GM12878 (cell line): ENCODE measurements around the gene PTGS1. TPM values are rescaled to one million over a fixed set of nuclear protein-coding genes. Genes with fewer than 3 reads are reported as not detected.
"Not testable (repeated sequence)": the region's sequence is repeated elsewhere in the genome, so short reads cannot be mapped to it uniquely, and the experiment has no call there.

Experiments used
- ATAC-seq: fragments of 200-7000 bp; cut with Tn5 transposase; 3 replicates; pipeline ENCODE4 v1.9.1; 2020; ENCODE audit warnings: mild to moderate bottlenecking, moderate library complexity
- BruUV-seq: library from RNA; stranded (reverse); fragments of 400-500 nt; replicated peaks from 2 replicates; lab custom pipeline; 2021; lab: Mats Ljungman, UMichigan
- CTCF ChIA-PET: fragments of 300-600 bp; sonication (Branson Sonifier 250); formaldehyde crosslinking; extraction: SDS; loops from one replicate; lab custom pipeline; 2021; ENCODE audit warnings: inconsistent platforms; lab: Yijun Ruan, JAX
- POLR2A ChIA-PET: fragments of 350-600 bp; formaldehyde crosslinking; extraction: SDS; loops from one replicate; lab custom pipeline; 2021; ENCODE audit warnings: inconsistent platforms; lab: Charles Lee
- RAD21 ChIA-PET: fragments of 300-600 bp; sonication (Branson Sonifier 250); formaldehyde crosslinking; loops from one replicate; lab custom pipeline; 2023; ENCODE audit warnings: antibody characterized with exemption; ENCODE audit not compliant: unreplicated experiment; lab: Charles Lee
- SMC1A ChIA-PET: fragments of 300-600 bp; sonication (Branson Sonifier 250); formaldehyde crosslinking; loops from one replicate; lab custom pipeline; 2023; ENCODE audit not compliant: unreplicated experiment, uncharacterized antibody; lab: Charles Lee
- DNase-seq: peaks from one replicate; pipeline ENCODE4 v3.0.0-alpha.2; 2011; ENCODE audit warnings: low read depth, low spot score
- FAIRE-seq: peaks from 3 replicates; lab custom pipeline; 2011; peaks lifted over from hg19 to GRCh38; lab: Jason Lieb, UNC
- H2AFZ ChIP-seq: 2 replicates; pipeline ENCODE4 v1.6.0; 2011; ENCODE audit warnings: low read depth, low read length, control low read depth; ENCODE audit not compliant: control insufficient read depth
- H3K27ac ChIP-seq: 2 replicates; pipeline ENCODE4 v1.5.1; 2011; ENCODE audit warnings: control low read depth; ENCODE audit not compliant: control insufficient read depth, insufficient read depth
- H3K27me3 ChIP-seq, 2 experiments: replicated peaks in 1 of 2; 2 replicates each; pipeline versions ENCODE4 v1.6.0 to v1.6.1; 2011; ENCODE audit warnings: low read length in 1 of 2; ENCODE audit not compliant: control insufficient read depth in 2 of 2, insufficient read depth in 2 of 2
- H3K36me3 ChIP-seq, 2 experiments: 2 replicates each; pipeline ENCODE4 v1.5.1; 2011; ENCODE audit warnings: low read length in 1 of 2; ENCODE audit not compliant: control insufficient read depth in 2 of 2, insufficient read depth in 2 of 2
- H3K4me1 ChIP-seq: 2 replicates; pipeline ENCODE4 v1.6.1; 2011; ENCODE audit warnings: mild to moderate bottlenecking, low read length, moderate library complexity, mixed read lengths; ENCODE audit not compliant: control insufficient read depth, insufficient read depth
- H3K4me2 ChIP-seq: 2 replicates; pipeline ENCODE4 v1.6.0; 2011; ENCODE audit warnings: control low read depth; ENCODE audit not compliant: control insufficient read depth, insufficient read depth
- H3K4me3 ChIP-seq: fragments of 200-600 bp; sonication (generic); 2 replicates; pipeline ENCODE4 v1.5.1; 2016
- H3K79me2 ChIP-seq: 2 replicates; pipeline ENCODE4 v1.6.0; 2011; ENCODE audit warnings: low read length; ENCODE audit not compliant: control insufficient read depth, insufficient read depth
- H3K9ac ChIP-seq: 2 replicates; pipeline ENCODE4 v1.8.0; 2011; ENCODE audit warnings: low read length, control low read depth, mixed read lengths; ENCODE audit not compliant: control insufficient read depth, insufficient read depth
- H3K9me3 ChIP-seq: replicated peaks from 3 replicates; pipeline ENCODE4 v1.5.1; 2011; ENCODE audit warnings: mild to moderate bottlenecking, low read length; ENCODE audit not compliant: control insufficient read depth, insufficient read depth
- H4K20me1 ChIP-seq: 2 replicates; pipeline ENCODE4 v1.6.0; 2011; ENCODE audit not compliant: control insufficient read depth, insufficient read depth
- GATAD2B ChIP-seq: fragments of 450-650 bp; conservative IDR thresholded peaks from 2 replicates; pipeline ENCODE4 v1.6.1; 2017; ENCODE audit warnings: low read depth, mild to moderate bottlenecking, moderate library complexity
- NFYA ChIP-seq: IDR thresholded peaks from 2 replicates; pipeline ENCODE4 v1.6.1; 2011; ENCODE audit warnings: low read depth, mild to moderate bottlenecking, low read length, improper control_type of control experiment, borderline replicate concordance
- NFYB ChIP-seq: IDR thresholded peaks from 2 replicates; pipeline ENCODE4 v1.6.1; 2011; ENCODE audit warnings: low read depth, mild to moderate bottlenecking, low read length, improper control_type of control experiment, moderate library complexity; ENCODE audit not compliant: insufficient read depth
- REST ChIP-seq: IDR thresholded peaks from 2 replicates; pipeline ENCODE4 v1.6.1; 2012; ENCODE audit warnings: mild to moderate bottlenecking, low read depth, low read length
- SKIL ChIP-seq: fragments of 450-650 bp; IDR thresholded peaks from 2 replicates; pipeline ENCODE4 v1.6.1; 2017; ENCODE audit warnings: mild to moderate bottlenecking, low read depth, inconsistent platforms; ENCODE audit not compliant: poor library complexity, severe bottlenecking
- WGBS: methylation state at CpG from one replicate; pipeline ENCODE4 v1.1.6; 2016; ENCODE audit warnings: low lambda C conversion rate; ENCODE audit not compliant: insufficient replicate concordance, insufficient coverage; ENCODE audit errors: missing lambda C conversion rate; 5-methylcytosine and 5-hydroxymethylcytosine counted together
- in situ Hi-C: fragments of 300-500 bp; cut with MboI; formaldehyde crosslinking; loops from 9 replicates; pipeline ENCODE4 v1.14.3; 2018; ENCODE audit warnings: mixed read lengths
- intact Hi-C: fragments of 100-400 bp; cut with micrococcal nuclease; formaldehyde crosslinking; loops from one replicate; pipeline ENCODE4 v1.14.2; 2022; ENCODE audit not compliant: unreplicated experiment
- polyA plus RNA-seq, 11 experiments: library from polyadenylated mRNA; depleted of rRNA in 4 of 11; unstranded in 6 of 11; stranded (reverse) in 5 of 11; fragments of >200 nt; fragmentation: Nextera tagmentation in 4 of 11; fragmentation: Illumina TruSeq in 1 of 11; extraction: Ambion mirVana in 4 of 11; extraction: Trizol in 1 of 11; gene quantifications; 1 replicate in 1 of 11; 2 replicates in 10 of 11; pipeline versions ENCODE4 v1.2.1 to v1.2.3, GENCODE V29; 2011 to 2016; ENCODE audit warnings: inconsistent platforms in 2 of 11, missing spikeins in 2 of 11, low read depth in 1 of 11
- total RNA-seq, 4 experiments: library from RNA; depleted of rRNA in 3 of 4; stranded (reverse); fragments of >200 nt in 3 of 4; fragmentation: Illumina TruSeq in 1 of 4; extraction: Trizol in 1 of 4; gene quantifications; 2 replicates each; pipeline versions ENCODE4 v1.2.1 to v1.2.3, GENCODE V29; 2013 to 2021

PTGS1 gene
- total and polyA plus RNA-seq, 10 of the 15 experiments (the other 5 are each of a cell fraction or from before 2014, with no cell fraction given), result 0.16 to 2.8 (median 0.96) TPM

GRCh38 chr9:122405304-122406069, 34.7 kb downstream of the PTGS1 start:
- in situ Hi-C loops, BruUV-seq, SMC1A ChIA-PET: not testable (repeated sequence)

GRCh38 chr9:122406070-122406890, 35.5 kb downstream of the PTGS1 start:
- H4K20me1 ChIP-seq, result no peaks in the 10 kb centered on the region
- no peak overlapping the region for H3K9ac ChIP-seq
- no peak for DNase-seq
- no peak for FAIRE-seq
- RAD21 ChIA-PET, result no interaction called here
- TF ChIP-seq GATAD2B, result no peak
- TF ChIP-seq REST, result no peak
- TF ChIP-seq SKIL, result no peak
- TF ChIP-seq NFYA, result no peak
- TF ChIP-seq, all 136 proteins: peak for 0
- no peak overlapping the region for H2AFZ ChIP-seq
- intact Hi-C loops, result no loop called here
- no peaks in the 10 kb centered on the region for H3K79me2 ChIP-seq
- no peak overlapping the region for H3K4me2 ChIP-seq
- no peaks in the 10 kb centered on the region for H3K27me3 ChIP-seq
- ChIA-PET SMC1A (no interaction called here), POLR2A (no interaction called here), CTCF (interaction anchor here (0.8 kb wide), 1 partner anchor 50 kb away, joined by 3 read pairs; no protein-coding TSS in a partner anchor)
- H3K36me3 ChIP-seq, result no peaks in the 10 kb centered on the region
- H3K27ac ChIP-seq, result no peak overlapping the region
- H3K4me1 ChIP-seq, result no peaks in the 10 kb centered on the region
- 83% methylated on average over 54 of the region's 61 CpGs for WGBS
- no TSS peak for BruUV-seq
- in situ Hi-C loops, result no loop called here
- ATAC-seq, result no peak
- H3K9me3 ChIP-seq, result no peaks in the 10 kb centered on the region; the same call in 2 of the 3 replicates
- H3K4me3 ChIP-seq, result no peak overlapping the region

More at GRCh38 chr9:122405304-122406069, 34.7 kb downstream of the PTGS1 start:
- ATAC-seq, H3K27ac ChIP-seq, H3K4me3 ChIP-seq, H3K36me3 ChIP-seq, H3K4me1 ChIP-seq, H3K79me2 ChIP-seq, H4K20me1 ChIP-seq, H2AFZ ChIP-seq, H3K9ac ChIP-seq, intact Hi-C loops, POLR2A ChIA-PET, RAD21 ChIA-PET, FAIRE-seq, H3K27me3 ChIP-seq, DNase-seq, H3K9me3 ChIP-seq, H3K4me2 ChIP-seq: not testable (repeated sequence)
- 0 out of 2 replicates have a peak, but pooled peaks have one; percentile 22 for TF ChIP-seq NFYB
- CTCF ChIA-PET, result interaction anchor here (0.8 kb wide), 1 partner anchor 50 kb away, joined by 3 read pairs; no protein-coding TSS in a partner anchor
- WGBS, result 37% methylated on average over 15 of the region's 15 CpGs
